Activated T-cell treated with anti-CD3 and anti-CD28 coated beads, Interleukin-2, amount 50 U/mL, for 4 hours (primary cell): ENCODE data around the gene CD8B2. TPM values are rescaled to one million over a fixed set of nuclear protein-coding genes. Genes with fewer than 3 reads are reported as not detected.
A peak's percentile ranks its signal among the peaks of the same experiment; 100 is the strongest.
"Not testable (repeated sequence)": the region's sequence is repeated elsewhere in the genome, so short reads cannot be mapped to it uniquely, and the experiment has no call there.

Source experiments
- ATAC-seq, 2 donors: fragments of 200-7000 bp; cut with Tn5 transposase; one replicate each; pipeline ENCODE4 v1.10.0; 2021
- DNase-seq: peaks from one replicate; pipeline ENCODE4 v3.0.0-alpha.2; 2020
- H3K27me3 Mint-ChIP-seq: one replicate; pipeline ENCODE4 v1.8.0; 2021; ENCODE audit warnings: low read depth, mixed read lengths
- H3K36me3 Mint-ChIP-seq: one replicate; pipeline ENCODE4 v1.8.0; 2022; ENCODE audit warnings: mixed read lengths; ENCODE audit not compliant: insufficient read depth
- H3K4me1 Mint-ChIP-seq: one replicate; pipeline ENCODE4 v1.8.0; 2021; ENCODE audit warnings: low read depth, mixed read lengths
- H3K4me3 Mint-ChIP-seq: one replicate; pipeline ENCODE4 v1.8.0; 2021; ENCODE audit warnings: mild to moderate bottlenecking, moderate library complexity, mixed read lengths
- H3K9me3 Mint-ChIP-seq: one replicate; pipeline ENCODE4 v1.8.0; 2021; ENCODE audit warnings: mixed read lengths
- total RNA-seq, 3 donors: library from RNA; stranded (reverse); gene quantifications; one replicate each; pipeline ENCODE4 v1.2.1, GENCODE V29; 2021

CD8B2 gene
- total RNA-seq, 3 donors from 2014 or later, result 0.11 to 0.21 (median 0.18) TPM

DNA sequence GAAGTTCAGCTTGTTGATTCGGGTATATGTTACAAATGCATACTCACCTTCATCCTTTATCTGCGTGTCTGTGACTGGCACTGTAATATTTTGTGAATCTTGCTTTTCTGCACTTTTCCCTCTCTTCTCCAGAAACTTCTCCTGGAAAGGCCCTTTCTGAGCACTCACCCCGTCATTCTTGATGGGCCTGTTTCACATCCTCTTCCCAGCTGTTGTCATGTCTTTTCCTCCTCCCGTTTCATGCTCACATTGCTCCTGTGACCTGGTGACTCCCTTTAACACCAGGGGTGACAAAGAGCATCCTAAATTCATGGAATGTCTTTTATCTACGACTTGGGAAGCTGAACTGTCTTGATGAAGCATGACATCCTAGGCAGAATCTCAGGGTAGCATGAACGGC is 65.8 kb downstream of the CD8B2 start:
- H3K4me1 Mint-ChIP-seq, result no peaks in the 10 kb centered on the region
- no peaks in the 10 kb centered on the region for H3K9me3 Mint-ChIP-seq
- ATAC-seq (no peak), DNase-seq (no peak)
- H3K36me3 Mint-ChIP-seq, result no peaks in the 10 kb centered on the region
- peaks cover 4% of the 10 kb centered on the region for H3K27me3 Mint-ChIP-seq
- no peak overlapping the region for H3K4me3 Mint-ChIP-seq

DNA sequence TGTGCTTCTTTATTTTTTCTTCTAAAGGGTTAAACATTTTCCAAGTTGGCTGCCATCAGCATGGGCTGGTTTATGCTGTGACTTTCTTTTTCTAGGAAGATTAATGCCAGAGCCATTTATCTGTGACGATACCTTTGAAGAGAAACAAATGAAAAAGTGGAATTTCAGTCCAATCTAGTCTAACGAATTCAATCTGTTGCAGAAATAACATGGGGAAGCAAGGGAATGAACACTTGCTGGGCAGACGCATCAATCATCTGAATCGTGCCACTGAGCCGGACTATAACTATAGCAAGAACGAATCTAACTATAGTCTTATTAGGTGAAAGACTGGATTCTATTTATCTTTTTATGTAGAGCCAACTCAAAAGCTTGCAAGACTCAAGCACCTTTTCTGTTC is 66.2 kb downstream of the CD8B2 start:
- no peak for DNase-seq
- no peaks in the 10 kb centered on the region for H3K36me3 Mint-ChIP-seq
- no peaks in the 10 kb centered on the region for H3K9me3 Mint-ChIP-seq
- peaks cover under 1% of the 10 kb centered on the region for H3K27me3 Mint-ChIP-seq
- ATAC-seq, result no peak
- no peak overlapping the region for H3K4me3 Mint-ChIP-seq
- H3K4me1 Mint-ChIP-seq, result no peaks in the 10 kb centered on the region

DNA sequence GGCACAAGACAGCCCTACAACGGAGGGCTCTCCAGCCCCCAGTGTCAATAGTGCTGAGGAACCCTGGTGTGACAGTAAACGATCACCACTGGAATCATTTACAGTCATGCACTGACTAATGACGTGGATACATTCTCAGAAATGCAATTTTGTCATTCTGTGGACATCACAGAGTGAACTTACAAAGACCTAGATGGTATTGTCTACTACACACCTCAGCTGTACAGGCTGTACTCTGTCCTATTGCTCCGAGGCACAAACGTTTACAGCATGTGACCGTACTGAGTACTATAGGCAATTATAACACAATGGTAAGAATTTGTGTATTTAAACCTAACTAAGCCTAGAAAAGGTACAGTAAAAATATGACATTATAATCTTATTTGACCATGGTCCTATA is 67.2 kb downstream of the CD8B2 start:
- Mint-ChIP-seq H3K9me3 (no peaks in the 10 kb centered on the region), H3K27me3 (peaks cover under 1% of the 10 kb centered on the region), H3K36me3 (no peaks in the 10 kb centered on the region), H3K4me1 (no peaks in the 10 kb centered on the region), H3K4me3 (no peak overlapping the region)
- DNase-seq (no peak), ATAC-seq (no peak)

DNA sequence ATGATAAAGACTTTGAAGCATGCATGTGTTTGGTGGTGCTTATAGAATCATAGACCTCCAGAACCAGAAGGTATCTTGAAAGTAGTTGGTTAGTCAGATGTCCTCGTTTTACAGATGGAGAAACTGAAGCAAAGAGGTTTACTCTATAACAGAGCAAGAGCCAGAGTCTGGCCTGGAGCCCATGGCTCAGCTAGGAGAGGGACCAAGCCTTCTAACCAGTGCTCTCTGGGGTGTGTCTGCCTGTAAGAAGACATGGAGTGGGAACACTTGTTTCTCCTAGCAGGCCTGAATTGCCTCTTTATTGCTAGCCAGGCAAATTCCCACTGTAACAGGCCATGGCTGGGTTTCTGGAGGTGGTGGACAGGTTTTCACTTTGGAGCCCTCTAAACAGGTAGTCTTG is 67.9 kb downstream of the CD8B2 start:
- no peak overlapping the region for H3K4me3 Mint-ChIP-seq
- H3K36me3 Mint-ChIP-seq, result no peaks in the 10 kb centered on the region

DNA sequence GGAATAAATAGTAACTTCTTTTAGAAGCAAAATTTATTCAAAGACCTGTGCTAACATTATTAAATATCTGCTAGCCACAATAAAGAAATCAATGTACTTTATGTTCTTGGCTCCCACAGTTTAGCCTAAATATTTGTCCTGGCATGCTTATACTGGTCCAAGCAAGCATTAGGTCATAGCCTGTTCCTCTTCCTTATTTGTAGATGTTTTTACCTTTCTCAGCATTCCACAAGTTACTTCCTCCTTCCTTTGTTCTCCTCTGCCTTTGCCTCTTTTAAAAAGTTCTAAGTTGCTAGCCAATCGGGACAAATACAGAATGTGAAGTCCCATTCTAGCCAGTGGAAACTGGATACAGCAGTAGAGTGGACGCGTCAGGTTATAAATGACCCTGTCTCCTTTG is 72.6 kb downstream of the CD8B2 start:
- not testable (repeated sequence) for ATAC-seq, H3K36me3 Mint-ChIP-seq, H3K27me3 Mint-ChIP-seq, H3K4me3 Mint-ChIP-seq, H3K9me3 Mint-ChIP-seq, DNase-seq
- H3K4me1 Mint-ChIP-seq, result peaks cover 12% of the 10 kb centered on the region

More for the DNA sequence above, 67.9 kb downstream of the CD8B2 start:
- H3K4me1 Mint-ChIP-seq, result no peaks in the 10 kb centered on the region
- DNase-seq, result no peak
- no peak for ATAC-seq
- no peaks in the 10 kb centered on the region for H3K9me3 Mint-ChIP-seq
- H3K27me3 Mint-ChIP-seq, result peaks cover 1% of the 10 kb centered on the region

DNA sequence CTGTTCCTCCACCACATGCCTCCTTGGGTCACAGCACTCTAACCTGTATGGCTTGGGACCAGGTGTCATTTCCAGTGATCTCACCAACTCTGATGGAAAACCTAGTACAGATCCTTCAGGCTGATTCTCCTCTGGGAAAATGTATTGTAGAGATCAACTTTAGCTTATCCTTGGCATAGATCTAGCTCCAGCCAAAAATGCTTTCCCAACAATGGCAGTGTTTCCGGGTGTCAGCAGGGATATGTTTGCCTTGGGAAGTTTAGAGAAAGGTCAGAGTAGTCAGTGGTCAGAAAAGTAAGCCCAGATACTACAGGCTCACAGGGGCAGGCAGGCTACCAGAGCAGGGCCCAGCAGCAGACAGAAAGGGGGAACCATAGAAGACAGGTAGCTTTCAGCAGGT is 73.6 kb downstream of the CD8B2 start:
- H3K4me1 Mint-ChIP-seq, result peaks cover 18% of the 10 kb centered on the region
- ATAC-seq, result no peak
- H3K27me3 Mint-ChIP-seq, result peaks cover 1% of the 10 kb centered on the region
- no peak overlapping the region for H3K4me3 Mint-ChIP-seq
- no peaks in the 10 kb centered on the region for H3K9me3 Mint-ChIP-seq
- no peaks in the 10 kb centered on the region for H3K36me3 Mint-ChIP-seq
- DNase-seq, result no peak

DNA sequence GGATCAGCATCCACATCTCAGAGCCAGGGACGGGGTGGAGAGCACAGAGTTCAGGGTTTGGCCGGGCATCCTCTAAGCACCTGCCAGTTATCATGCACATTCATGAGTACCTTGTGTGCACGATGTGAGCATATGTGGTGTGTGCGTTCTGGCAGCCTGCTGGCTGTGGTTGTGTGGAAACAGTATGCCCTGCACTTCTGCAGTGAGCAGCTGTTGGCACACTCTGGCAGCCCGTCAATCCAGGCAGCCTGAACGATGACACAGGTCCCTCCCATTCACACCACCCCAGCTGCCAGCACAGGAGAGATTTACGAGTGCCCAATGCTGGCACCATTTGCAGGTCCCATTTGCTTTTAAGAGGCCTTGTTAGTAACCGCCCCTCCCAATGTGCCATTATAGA is 74.2 kb downstream of the CD8B2 start:
- Mint-ChIP-seq H3K4me1 (peaks cover 21% of the 10 kb centered on the region), H3K27me3 (peaks cover 1% of the 10 kb centered on the region), H3K9me3 (no peaks in the 10 kb centered on the region), H3K36me3 (no peaks in the 10 kb centered on the region), H3K4me3 (no peak overlapping the region)
- DNase-seq (no peak), ATAC-seq (no peak)

DNA sequence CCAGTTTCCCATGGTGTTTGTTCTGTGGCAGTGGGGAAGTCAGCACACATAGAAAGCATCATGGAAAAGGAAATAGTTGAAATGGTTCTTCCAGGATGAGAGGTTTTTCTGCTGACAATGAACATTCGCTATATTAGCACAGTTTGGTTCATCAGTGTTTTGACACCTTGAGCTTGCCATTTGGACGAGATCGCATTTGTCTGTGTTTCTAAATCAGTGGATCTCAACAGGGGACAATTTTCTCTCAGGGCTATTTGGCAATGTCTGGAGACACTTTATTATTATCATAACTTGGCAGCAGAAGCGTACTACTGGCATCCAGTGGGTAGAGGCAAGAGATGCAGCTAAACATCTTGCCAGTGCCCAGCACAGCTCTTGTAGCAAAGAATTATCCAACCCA is 74.6 kb downstream of the CD8B2 start:
- ATAC-seq (no peak), DNase-seq (no peak)
- peaks cover 1% of the 10 kb centered on the region for H3K27me3 Mint-ChIP-seq
- H3K4me1 Mint-ChIP-seq, result peaks cover 22% of the 10 kb centered on the region
- no peak overlapping the region for H3K4me3 Mint-ChIP-seq
- H3K36me3 Mint-ChIP-seq, result no peaks in the 10 kb centered on the region
- H3K9me3 Mint-ChIP-seq, result no peaks in the 10 kb centered on the region

DNA sequence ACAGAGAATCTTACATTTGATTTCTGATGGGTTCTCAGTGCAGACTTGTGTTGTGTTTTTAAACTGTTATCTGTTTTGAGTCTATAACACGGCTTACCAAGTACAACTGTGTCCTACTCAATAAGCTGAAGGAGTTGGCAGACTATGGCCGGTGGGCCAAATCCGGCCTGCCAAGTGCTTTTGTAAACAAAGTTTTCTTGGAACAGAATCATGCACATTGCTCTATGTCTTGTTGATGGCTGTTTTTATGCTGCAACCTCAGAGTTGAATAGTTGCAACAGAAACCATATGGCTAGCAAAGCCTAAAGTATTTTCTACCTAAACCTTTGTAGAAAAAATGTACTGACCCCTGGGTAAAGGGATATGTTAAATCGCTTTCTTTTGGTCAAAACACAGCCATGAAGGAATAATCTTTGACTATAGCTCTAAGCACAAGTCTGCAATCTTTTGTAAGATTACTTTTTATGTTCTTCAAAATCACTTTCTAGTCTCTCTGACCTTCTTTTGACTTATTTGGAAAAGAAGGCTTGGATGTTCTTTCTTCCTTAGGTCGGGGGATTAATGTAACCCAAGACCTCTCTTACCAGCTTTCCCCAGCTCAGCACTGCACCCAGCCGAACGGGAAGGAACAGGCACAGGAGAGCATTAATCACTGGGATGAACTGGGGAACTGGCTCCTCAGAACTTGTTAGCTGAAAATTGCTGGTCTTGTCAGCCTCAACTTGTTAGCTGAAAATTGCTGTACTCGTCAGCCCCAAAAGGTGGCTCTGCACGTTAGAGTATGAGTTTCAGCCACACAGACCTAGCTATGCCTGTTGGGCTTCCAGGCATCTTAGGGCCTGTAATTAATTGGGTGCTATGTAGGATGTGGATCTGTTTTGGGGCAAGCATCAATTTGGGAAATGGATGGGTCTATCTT is 75.4 kb downstream of the CD8B2 start:
- no peaks in the 10 kb centered on the region for H3K36me3 Mint-ChIP-seq
- H3K4me3 Mint-ChIP-seq, result no peak overlapping the region
- H3K4me1 Mint-ChIP-seq, result peaks cover 22% of the 10 kb centered on the region
- no peaks in the 10 kb centered on the region for H3K9me3 Mint-ChIP-seq
- DNase-seq (no peak), ATAC-seq (no peak)
- H3K27me3 Mint-ChIP-seq, result peaks cover 1% of the 10 kb centered on the region

DNA sequence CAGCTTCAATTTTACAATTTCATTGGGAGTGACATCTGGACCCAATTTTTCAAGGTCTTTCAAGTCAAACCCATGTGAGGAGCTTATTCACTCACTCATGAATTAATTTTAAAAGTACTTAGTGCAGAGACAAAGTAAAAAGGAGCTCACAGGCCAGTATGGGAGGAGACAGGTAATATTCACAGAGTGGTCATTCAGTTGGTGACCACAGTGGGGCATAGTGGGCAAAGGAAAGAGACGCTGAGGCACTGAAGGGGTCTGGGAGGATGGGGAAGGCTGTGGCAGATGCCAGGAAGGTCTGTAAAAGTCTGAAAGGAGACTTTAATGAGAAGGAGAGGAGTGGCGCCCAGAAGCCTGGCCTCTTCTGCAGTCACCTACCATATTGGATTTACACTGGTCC is 76.0 kb downstream of the CD8B2 start:
- DNase-seq, result no peak
- H3K9me3 Mint-ChIP-seq, result no peaks in the 10 kb centered on the region
- no peak overlapping the region for H3K4me3 Mint-ChIP-seq
- ATAC-seq, result no peak
- peaks cover 1% of the 10 kb centered on the region for H3K27me3 Mint-ChIP-seq
- H3K36me3 Mint-ChIP-seq, result no peaks in the 10 kb centered on the region
- peaks cover 22% of the 10 kb centered on the region for H3K4me1 Mint-ChIP-seq

DNA sequence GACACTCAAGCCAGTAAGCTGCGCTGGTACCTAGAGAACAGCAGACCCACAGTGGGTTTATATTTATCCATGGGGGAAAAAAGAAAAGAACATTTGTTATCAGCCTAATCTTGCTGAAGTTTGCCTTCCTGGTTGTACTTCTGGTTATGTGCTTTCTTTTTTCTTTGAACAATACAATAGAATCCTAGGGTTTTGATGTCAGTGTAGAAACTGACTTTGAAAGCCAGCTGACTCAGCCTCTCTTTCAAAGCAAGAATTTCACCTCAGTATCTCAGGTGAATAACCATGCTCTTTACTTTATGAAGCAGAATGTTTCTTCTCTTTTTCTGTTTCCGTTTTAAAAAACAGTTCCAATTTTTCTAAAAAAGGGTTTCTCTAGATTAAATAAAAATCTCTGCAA is 78.4 kb downstream of the CD8B2 start:
- Mint-ChIP-seq H3K4me1 (peaks cover 22% of the 10 kb centered on the region), H3K27me3 (peaks cover 2% of the 10 kb centered on the region), H3K4me3 (no peak overlapping the region), H3K9me3 (no peaks in the 10 kb centered on the region), H3K36me3 (no peaks in the 10 kb centered on the region)
- ATAC-seq, result peak; percentile 70 to 72
- DNase-seq, result no peak

DNA sequence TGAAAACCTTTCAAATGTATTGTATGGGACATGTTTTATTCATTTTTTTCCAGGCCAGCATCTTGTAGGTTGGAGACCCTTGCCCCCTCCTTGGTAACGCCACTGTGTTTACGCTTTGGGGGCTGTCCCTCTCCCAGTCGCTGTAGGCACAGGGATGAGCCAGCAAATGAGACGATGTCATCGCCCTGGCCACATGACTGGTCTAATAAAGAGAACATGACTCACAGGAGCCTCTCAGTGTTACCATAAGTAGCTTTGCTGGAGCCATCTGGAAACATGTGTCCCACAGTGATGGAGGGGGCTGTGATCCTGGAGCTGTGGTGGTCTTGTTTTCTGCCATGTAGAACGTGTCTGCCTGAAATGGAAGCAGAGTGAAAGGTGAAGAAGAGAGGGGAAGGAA is 78.9 kb downstream of the CD8B2 start:
- H3K36me3 Mint-ChIP-seq, result no peaks in the 10 kb centered on the region
- peaks cover 2% of the 10 kb centered on the region for H3K27me3 Mint-ChIP-seq

DNA sequence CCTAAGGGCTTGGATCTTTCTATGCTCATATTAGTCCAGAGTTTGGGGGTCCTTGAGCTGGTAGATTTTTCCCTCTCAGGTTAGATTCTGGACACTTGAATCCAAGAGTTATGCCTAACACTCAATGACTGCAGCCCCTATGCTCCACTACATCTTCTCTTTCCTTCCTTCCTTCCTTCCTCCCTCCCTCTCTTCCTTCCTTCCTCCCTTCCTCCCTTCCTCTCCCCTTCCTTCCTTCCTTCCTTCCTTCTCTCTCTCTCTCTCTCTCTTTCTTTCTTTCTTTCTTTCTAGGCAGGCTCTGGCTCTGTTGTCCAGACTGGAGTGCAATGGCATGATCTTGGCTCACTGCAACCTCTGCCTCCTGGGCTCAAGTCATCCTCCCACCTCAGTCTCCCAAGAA is 79.3 kb downstream of the CD8B2 start:
- not testable (repeated sequence) for DNase-seq, H3K36me3 Mint-ChIP-seq, H3K27me3 Mint-ChIP-seq, H3K9me3 Mint-ChIP-seq, ATAC-seq, H3K4me3 Mint-ChIP-seq
- peaks cover 22% of the 10 kb centered on the region for H3K4me1 Mint-ChIP-seq

More for the DNA sequence above, 78.9 kb downstream of the CD8B2 start:
- ATAC-seq (peak; percentile 78 to 90), DNase-seq (no peak)
- Mint-ChIP-seq H3K9me3 (no peaks in the 10 kb centered on the region), H3K4me1 (peaks cover 22% of the 10 kb centered on the region), H3K4me3 (no peak overlapping the region)

DNA sequence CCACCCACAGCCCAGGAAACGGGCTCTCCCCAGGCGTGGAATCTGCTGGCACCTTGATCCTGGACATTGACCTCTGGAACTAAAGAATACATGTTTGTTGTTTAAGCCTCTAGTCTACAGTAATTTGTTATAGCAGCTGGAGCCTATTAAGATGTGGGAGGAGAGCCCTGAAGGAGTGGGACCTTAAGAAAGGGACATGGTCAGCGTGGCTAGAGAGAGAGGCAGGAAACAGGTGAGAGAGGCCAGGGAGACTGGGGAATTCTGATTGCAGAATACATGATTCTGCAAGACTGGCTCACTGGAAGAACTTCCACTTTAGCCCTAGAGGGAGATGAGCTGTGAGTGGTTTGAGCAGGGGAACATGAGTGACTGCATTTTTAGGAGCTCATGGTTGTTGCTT is 83.2 kb downstream of the CD8B2 start:
- Mint-ChIP-seq H3K9me3 (no peaks in the 10 kb centered on the region), H3K4me3 (no peak overlapping the region), H3K36me3 (no peaks in the 10 kb centered on the region), H3K4me1 (peaks cover 7% of the 10 kb centered on the region), H3K27me3 (peaks cover 7% of the 10 kb centered on the region)
- DNase-seq (no peak), ATAC-seq (no peak)
